DOHH2 (cell line): ENCODE data around the gene VSIG2.

Experiments
- H3F3A ChIP-seq: fragments of 200-600 bp; sonication (generic), shearing (Covaris generic); 2 replicates; pipeline ENCODE4 v1.6.0; 2016; ENCODE audit warnings: antibody characterized with exemption, mild to moderate bottlenecking; ENCODE audit not compliant: control insufficient read depth, insufficient read depth
- H3K27ac ChIP-seq: fragments of 200-600 bp; sonication (generic); 2 replicates; pipeline ENCODE4 v1.5.1; 2014; ENCODE audit warnings: low read depth, mild to moderate bottlenecking, low read length, moderate library complexity
- H3K27me3 ChIP-seq: fragments of 200-600 bp; sonication (generic); 2 replicates; pipeline ENCODE4 v1.6.1; 2014; ENCODE audit warnings: mild to moderate bottlenecking, low read length, mixed read lengths; ENCODE audit not compliant: control insufficient read depth
- H3K36me3 ChIP-seq: fragments of 200-600 bp; sonication (generic); 2 replicates; pipeline ENCODE4 v1.6.1; 2014; ENCODE audit warnings: mild to moderate bottlenecking, low read length, moderate library complexity, mixed read lengths; ENCODE audit not compliant: control insufficient read depth
- H3K4me1 ChIP-seq: fragments of 200-600 bp; sonication (generic); 2 replicates; pipeline ENCODE4 v1.6.1; 2014; ENCODE audit warnings: mild to moderate bottlenecking, low read length, mixed read lengths; ENCODE audit not compliant: control insufficient read depth
- H3K4me2 ChIP-seq: fragments of 200-600 bp; sonication (generic); 2 replicates; pipeline ENCODE4 v1.6.0; 2014; ENCODE audit warnings: mild to moderate bottlenecking, low read length, moderate library complexity
- H3K4me3 ChIP-seq: fragments of 200-600 bp; sonication (generic); 2 replicates; pipeline ENCODE4 v1.5.1; 2014; ENCODE audit warnings: mild to moderate bottlenecking, low read length, mixed read lengths
- H3K79me2 ChIP-seq: fragments of 200-600 bp; sonication (generic); 2 replicates; pipeline ENCODE4 v1.6.1; 2014; ENCODE audit warnings: mild to moderate bottlenecking, low read length, mixed read lengths; ENCODE audit not compliant: control insufficient read depth
- H3K9me2 ChIP-seq: fragments of 200-600 bp; sonication (generic); replicated peaks from 2 replicates; pipeline ENCODE4 v1.6.1; 2014; ENCODE audit warnings: mild to moderate bottlenecking, low read length, mixed read lengths; ENCODE audit not compliant: control insufficient read depth
- H3K9me3 ChIP-seq: fragments of 200-600 bp; sonication (generic); 2 replicates; pipeline ENCODE4 v1.6.1; 2014; ENCODE audit warnings: antibody characterized with exemption, low read length, mixed read lengths; ENCODE audit not compliant: control insufficient read depth, insufficient read depth
- H4K20me1 ChIP-seq: fragments of 200-600 bp; sonication (generic); 2 replicates; pipeline ENCODE4 v1.6.0; 2014; ENCODE audit warnings: low read depth, mild to moderate bottlenecking, antibody characterized with exemption, low read length, moderate library complexity; ENCODE audit not compliant: control insufficient read depth, insufficient read depth
- CTCF ChIP-seq: fragments of 200-600 bp; sonication (generic); IDR thresholded peaks from one replicate; pipeline ENCODE4 v1.5.1; 2014; ENCODE audit warnings: antibody characterized with exemption, mild to moderate bottlenecking, low read depth, low read length; ENCODE audit not compliant: poor library complexity, severe bottlenecking
- EZH2phosphoT487 ChIP-seq: fragments of 200-600 bp; sonication (generic); IDR thresholded peaks from 2 replicates; pipeline ENCODE4 v1.6.1; 2017; ENCODE audit warnings: borderline replicate concordance, mild to moderate bottlenecking, antibody characterized with exemption, low read length, moderate library complexity, mixed read lengths

Gene VSIG2

GRCh38 chr11:124732230-124732629, 19.8 kb downstream of the VSIG2 start:
- no peak overlapping the region for H3K4me3 ChIP-seq

GRCh38 chr11:124729571-124729970, 22.5 kb downstream of the VSIG2 start:
- Histone ChIP-seq H4K20me1 (no peaks in the 10 kb centered on the region), H3K27ac (no peak overlapping the region), H3K4me1 (peaks cover 30% of the 10 kb centered on the region), H3K9me3 (no peaks in the 10 kb centered on the region), H3K9me2 (no peaks in the 10 kb centered on the region), H3K27me3 (no peaks in the 10 kb centered on the region), H3K4me2 (no peak overlapping the region), H3K4me3 (no peak overlapping the region), H3F3A (no peaks in the 10 kb centered on the region), H3K36me3 (no peaks in the 10 kb centered on the region), H3K79me2 (no peaks in the 10 kb centered on the region)
- TF ChIP-seq EZH2phosphoT487 (no peak), CTCF (no peak)

More at GRCh38 chr11:124732230-124732629, 19.8 kb downstream of the VSIG2 start:
- Histone ChIP-seq H3K4me1 (peaks cover 12% of the 10 kb centered on the region), H3K4me2 (no peak overlapping the region), H4K20me1 (no peaks in the 10 kb centered on the region), H3K79me2 (no peaks in the 10 kb centered on the region), H3K9me3 (no peaks in the 10 kb centered on the region), H3F3A (no peaks in the 10 kb centered on the region), H3K27me3 (peaks cover 3% of the 10 kb centered on the region; the same call in 1 of the 2 replicates), H3K36me3 (no peaks in the 10 kb centered on the region), H3K9me2 (no peaks in the 10 kb centered on the region), H3K27ac (no peak overlapping the region)
- TF ChIP-seq CTCF (no peak), EZH2phosphoT487 (no peak)

- peaks cover 38% of the 10 kb centered on the region for H3K4me1 ChIP-seq
- H4K20me1 ChIP-seq = no peaks in the 10 kb centered on the region
- H3K9me3 ChIP-seq = no peaks in the 10 kb centered on the region
- TF ChIP-seq EZH2phosphoT487 (no peak), CTCF (no peak)
- no peak overlapping the region for H3K4me2 ChIP-seq
- H3K4me3 ChIP-seq = no peak overlapping the region
- no peaks in the 10 kb centered on the region for H3K9me2 ChIP-seq
- H3K27ac ChIP-seq = no peak overlapping the region
- no peaks in the 10 kb centered on the region for H3K36me3 ChIP-seq
- H3K79me2 ChIP-seq = no peaks in the 10 kb centered on the region
- no peaks in the 10 kb centered on the region for H3F3A ChIP-seq
- H3K27me3 ChIP-seq = no peaks in the 10 kb centered on the region
These were observed 23.9 kb downstream of the VSIG2 start for GRCh38 chr11:124728134-124728533.
